ENCODE results near the gene STX17.
"Not testable (repeated sequence)": the region's sequence is repeated elsewhere in the genome, so short reads cannot be mapped to it uniquely, and the experiment has no call there.

STX17 gene

GRCh38 chr9:99906403-99907207 is at the start of gene STX17:
STX17 (plus strand) TSS chr9:99906654; CDS start chr9:99915240, 8,586 bp downstream.
- intact Hi-C loops (cut with DNase I; ENCODE audit: low total_unique reads), result loop anchor here (10.0 kb wide), 1 partner anchor 82 kb away; the partner anchor contains the start of gene NR4A3
- TF ChIP-seq CTCF (IDR thresholded peaks at IDR 0.05), result no peak
- H3K27ac ChIP-seq, result peak within 1 kb of the TSS; percentile 89 to 94
- no peaks in the 10 kb centered on the region for H3K9me3 ChIP-seq
- peaks cover 0 to 16% (median 4%) of the 10 kb centered on the region in 4 donors for H3K4me1 ChIP-seq
- peak within 1 kb of the TSS; percentile 67 to 86 for H3K4me3 ChIP-seq
- H3K27me3 ChIP-seq, result no peaks in the 10 kb centered on the region
- peaks cover 0 to 4% (median 3%) of the 10 kb centered on the region in 3 donors for H3K36me3 ChIP-seq
- DNase-seq, result peak; percentile 61 to 84

GRCh38 chr9:99857576-99857975 is 48.9 kb upstream of the STX17 start:
- H3K36me3 ChIP-seq; H3K4me3 ChIP-seq; H3K27me3 ChIP-seq; H3K9me3 ChIP-seq; intact Hi-C loops (cut with DNase I; ENCODE audit: low total_unique reads); H3K27ac ChIP-seq; H3K4me1 ChIP-seq; DNase-seq: not testable (repeated sequence)

GRCh38 chr9:99858087-99858486 is 48.4 kb upstream of the STX17 start:
- intact Hi-C loops (cut with DNase I; ENCODE audit: low total_unique reads), result no loop called here
- DNase-seq, result no peak
- TF ChIP-seq CTCF (IDR thresholded peaks at IDR 0.05), result no peak
- Histone ChIP-seq H3K9me3 (no peaks in the 10 kb centered on the region), H3K4me1 (no peaks in the 10 kb centered on the region), H3K4me3 (no peak overlapping the region), H3K36me3 (no peaks in the 10 kb centered on the region), H3K27me3 (no peaks in the 10 kb centered on the region), H3K27ac (no peak overlapping the region)

GRCh38 chr9:99859243-99859980 is 47.0 kb upstream of the STX17 start:
- TF ChIP-seq CTCF (IDR thresholded peaks at IDR 0.05), result no peak
- Histone ChIP-seq H3K9me3 (no peaks in the 10 kb centered on the region), H3K4me1 (no peaks in the 10 kb centered on the region), H3K4me3 (no peak overlapping the region), H3K27ac (no peak overlapping the region), H3K36me3 (peaks cover 8 to 10% (median 9%) of the 10 kb centered on the region in 3 donors), H3K27me3 (no peaks in the 10 kb centered on the region)
- no peak for DNase-seq
- intact Hi-C loops (cut with DNase I; ENCODE audit: low total_unique reads), result no loop called here

GRCh38 chr9:99860266-99860665 is 46.2 kb upstream of the STX17 start:
- H3K9me3 ChIP-seq, result no peaks in the 10 kb centered on the region
- no peaks in the 10 kb centered on the region for H3K4me1 ChIP-seq
- H3K36me3 ChIP-seq, result peaks cover 8 to 10% (median 9%) of the 10 kb centered on the region in 3 donors
- intact Hi-C loops (cut with DNase I; ENCODE audit: low total_unique reads), result no loop called here
- no peak overlapping the region for H3K27ac ChIP-seq
- H3K27me3 ChIP-seq, result no peaks in the 10 kb centered on the region
- DNase-seq, result no peak
- H3K4me3 ChIP-seq, result no peak overlapping the region
- TF ChIP-seq CTCF (IDR thresholded peaks at IDR 0.05), result no peak

- no peak for DNase-seq
- no peak overlapping the region for H3K27ac ChIP-seq
- H3K4me1 ChIP-seq, result no peaks in the 10 kb centered on the region
- peaks cover 8 to 10% (median 9%) of the 10 kb centered on the region in 3 donors for H3K36me3 ChIP-seq
- H3K9me3 ChIP-seq, result no peaks in the 10 kb centered on the region
- TF ChIP-seq CTCF (IDR thresholded peaks at IDR 0.05), result no peak
- intact Hi-C loops (cut with DNase I; ENCODE audit: low total_unique reads), result no loop called here
- H3K27me3 ChIP-seq, result no peaks in the 10 kb centered on the region
- H3K4me3 ChIP-seq, result no peak overlapping the region
Measured at GRCh38 chr9:99863955-99864354, 42.5 kb upstream of the STX17 start.
